NCI-H1417 treated with DMSO at 0.1 percent for 48 hours (cell line): ENCODE measurements around the gene NUMB.

Source experiments
- DNase-seq: peaks from one replicate; lab custom pipeline; 2025; lab: John Stamatoyannopoulos, UW

NUMB gene

DNA sequence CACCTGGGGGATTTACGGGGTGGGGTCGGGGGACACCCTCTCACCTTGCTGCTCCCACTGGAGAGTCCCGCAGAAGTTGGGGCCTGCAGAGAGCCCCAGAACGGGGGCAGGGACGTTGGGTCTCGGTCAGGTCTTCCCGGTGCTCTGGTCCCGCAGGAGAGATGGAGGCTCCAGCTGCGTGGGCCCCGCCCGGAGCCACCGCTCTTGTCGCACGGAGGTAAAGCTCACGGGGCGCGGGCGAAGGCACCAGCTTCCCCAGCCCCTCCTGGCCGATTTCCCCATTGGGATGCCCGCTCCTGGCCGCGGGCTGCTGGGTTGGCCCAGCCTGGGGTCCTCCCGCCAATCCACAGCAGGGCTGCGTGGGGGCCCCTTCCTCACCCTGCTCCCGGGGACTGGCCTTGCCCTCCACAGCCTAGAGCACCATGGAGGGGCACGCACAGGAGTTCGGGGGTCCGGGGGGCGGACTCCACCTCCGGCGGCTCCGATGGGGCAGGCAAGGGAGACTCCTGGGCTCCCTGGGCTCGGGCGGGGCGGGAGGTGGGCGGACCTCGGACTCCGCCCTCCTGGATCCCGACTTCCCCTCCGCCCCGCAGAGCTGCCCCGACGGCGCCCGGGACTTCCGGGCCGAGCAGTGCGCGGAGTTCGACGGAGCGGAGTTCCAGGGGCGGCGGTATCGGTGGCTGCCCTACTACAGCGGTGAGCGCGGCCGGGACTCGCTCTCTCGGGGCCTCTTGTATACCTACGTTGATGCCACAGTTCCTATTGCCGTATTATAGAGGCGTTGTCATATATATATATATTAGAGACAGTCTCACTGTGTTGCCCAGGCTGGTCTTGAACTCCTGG lies 212.6 kb downstream of the NUMB start:
- no peak for DNase-seq

DNA sequence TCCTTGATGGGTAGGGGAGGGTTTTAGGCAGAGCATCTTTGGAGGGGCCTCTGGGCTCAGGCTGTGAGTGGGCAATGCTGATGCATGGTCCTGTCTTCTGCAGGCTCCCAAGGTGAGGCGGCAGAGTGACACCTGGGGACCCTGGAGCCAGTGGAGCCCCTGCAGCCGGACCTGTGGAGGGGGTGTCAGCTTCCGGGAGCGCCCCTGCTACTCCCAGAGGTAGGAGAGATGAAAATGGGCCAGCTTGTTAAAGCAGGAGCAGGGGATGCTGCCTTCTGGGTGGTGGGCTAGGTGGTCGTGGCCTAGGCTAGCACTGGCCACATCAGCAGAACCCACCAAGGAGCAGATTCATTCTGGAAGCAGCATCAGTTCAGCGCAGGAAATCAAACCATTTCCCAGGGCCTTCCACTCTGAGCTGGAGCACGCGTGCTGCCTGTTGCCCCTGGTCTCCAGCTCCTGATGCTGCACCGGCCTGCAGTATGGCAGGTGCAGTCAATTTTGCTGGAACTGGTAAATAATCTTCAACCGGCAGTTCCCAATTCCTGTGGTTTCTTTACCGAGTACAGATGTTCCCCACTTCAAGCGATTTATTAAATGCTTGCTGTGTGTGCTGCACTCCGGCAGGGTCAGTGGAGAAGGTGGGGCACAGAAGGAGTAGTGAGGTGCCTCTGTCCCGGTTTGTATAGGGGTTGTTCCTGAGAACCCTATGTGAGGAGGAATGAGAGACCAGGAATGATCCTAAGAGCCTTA lies 213.6 kb downstream of the NUMB start:
- DNase-seq = no peak

DNA sequence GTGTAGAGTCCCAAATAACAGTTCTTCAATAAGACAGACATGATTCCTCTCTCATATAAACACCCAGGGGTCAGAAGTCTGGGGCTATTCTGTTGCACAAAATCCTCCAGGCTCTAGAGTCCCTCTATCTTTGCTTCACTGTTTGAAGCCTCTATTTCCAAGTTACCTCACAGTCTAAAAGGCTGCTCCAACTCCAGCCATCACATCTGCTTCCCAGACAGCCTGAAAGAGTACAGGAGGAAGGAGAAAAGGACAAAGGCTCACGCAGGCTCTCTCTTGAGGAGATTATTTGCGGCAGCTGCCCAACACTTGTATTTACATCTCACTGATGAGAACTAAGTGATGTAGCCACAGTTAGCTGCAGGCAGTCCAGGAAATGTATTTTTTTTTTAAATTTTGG lies 214.6 kb downstream of the NUMB start:
- no peak for DNase-seq

DNA sequence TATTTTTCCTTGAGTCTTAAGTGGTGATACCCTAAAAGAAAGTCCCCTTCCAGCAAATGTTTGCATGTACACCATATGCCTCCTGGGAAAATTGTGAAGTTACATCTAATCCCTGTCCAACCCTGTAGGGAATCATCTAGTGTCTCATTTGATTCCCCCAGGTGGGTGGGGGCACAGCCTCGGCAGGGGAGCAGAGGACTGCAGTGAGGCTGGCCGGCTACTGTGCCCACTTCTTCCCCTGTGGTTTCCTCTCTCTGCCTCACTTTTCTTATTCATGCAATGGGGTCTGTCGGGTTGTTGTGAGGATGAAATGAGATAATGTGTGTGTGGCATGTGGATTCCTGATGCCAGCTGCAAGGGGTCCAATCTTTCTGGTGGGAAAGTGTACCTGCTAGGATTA lies 215.0 kb downstream of the NUMB start:
- DNase-seq = no peak

DNA sequence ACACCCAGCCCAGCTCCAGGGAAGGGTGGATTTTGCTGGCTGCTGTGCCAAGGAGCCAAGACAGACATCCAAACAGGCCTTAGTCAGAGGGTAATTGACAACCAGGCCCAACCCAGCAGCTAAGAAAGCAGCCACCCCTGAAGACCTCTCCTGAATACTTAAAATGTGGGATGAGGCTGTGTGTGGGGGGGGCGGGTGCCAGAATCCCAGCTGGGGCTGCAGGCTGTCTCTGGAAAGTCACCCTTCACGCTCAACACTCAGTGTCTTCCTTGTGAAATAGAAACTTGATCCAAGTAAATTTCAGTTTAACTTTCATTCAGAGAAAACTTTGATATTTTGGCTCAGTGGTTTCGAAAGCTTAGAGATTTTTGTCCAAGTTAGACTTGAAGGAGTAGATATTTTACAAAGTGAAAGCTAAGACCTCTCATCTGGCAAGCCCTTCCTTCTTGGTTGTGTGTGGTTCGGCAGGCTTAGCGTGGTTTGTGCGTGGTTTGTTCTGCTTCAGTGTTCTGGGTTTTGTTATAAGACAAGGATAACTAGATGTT lies 215.9 kb downstream of the NUMB start:
- DNase-seq = no peak

DNA sequence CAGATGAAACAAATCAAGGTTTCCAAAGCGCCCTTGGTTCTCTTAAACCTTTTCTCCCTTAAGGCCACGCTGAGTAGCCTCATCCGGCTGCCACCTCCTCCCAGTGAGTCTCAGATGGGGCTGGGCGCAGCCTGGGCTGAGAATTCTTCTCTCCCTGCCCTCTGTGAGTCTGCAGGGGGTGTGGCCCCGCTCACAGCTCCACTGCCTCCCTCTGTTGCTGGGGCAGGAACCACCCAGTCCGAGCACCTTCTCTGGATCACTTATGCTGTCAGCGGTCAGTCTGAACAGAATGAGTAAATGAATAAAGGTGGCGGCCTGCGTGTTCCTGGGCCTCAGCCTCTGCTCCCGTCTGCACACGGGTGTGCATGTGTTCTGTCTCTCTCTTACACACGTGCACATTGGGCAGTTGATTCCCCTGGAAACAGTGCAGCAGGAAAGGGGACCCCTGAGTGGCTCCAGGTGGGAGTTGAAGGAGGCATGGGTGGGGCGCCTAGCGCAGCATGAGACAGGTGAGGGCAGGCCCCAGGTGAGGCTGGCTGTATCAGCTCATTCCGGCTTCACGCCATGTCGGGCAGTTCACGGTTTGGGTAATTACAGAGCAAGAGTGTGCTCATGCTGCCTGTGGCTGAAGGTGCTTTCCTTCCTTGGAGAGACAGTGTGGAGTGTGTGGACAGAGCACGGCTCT lies 216.7 kb downstream of the NUMB start:
- DNase-seq = no peak

DNA sequence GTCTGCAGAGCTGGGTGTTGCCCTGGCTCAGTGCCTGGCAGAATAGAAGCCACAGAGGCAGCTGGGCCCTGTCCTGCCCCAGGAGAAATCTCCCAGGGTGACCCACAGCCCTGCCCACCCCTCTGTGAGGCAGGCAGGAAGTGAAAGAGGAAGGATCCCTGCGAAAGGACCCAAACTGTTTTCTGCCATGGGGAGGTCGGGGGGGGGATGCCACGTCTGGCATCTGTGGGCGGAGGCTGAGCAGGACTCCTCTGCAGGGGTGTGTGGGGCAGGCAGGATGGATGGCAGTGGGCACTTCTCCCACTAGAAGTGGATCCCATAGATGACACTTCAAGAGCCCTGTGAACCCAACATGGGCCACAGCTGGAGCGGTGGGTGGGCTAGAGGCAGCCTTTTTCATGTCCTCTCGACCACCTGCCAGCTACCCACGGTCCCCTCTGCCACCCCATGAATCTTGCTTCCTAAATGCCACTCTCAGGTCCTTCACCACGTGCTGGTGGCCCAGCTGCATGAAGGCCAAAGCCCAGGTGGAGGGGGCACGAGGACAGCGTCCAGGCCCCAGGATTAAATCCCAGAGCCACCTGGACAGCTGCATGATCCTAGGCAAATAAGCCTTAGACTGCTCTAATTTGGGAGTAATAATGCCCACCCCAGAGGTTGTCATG lies 217.4 kb downstream of the NUMB start:
- no peak for DNase-seq

DNA sequence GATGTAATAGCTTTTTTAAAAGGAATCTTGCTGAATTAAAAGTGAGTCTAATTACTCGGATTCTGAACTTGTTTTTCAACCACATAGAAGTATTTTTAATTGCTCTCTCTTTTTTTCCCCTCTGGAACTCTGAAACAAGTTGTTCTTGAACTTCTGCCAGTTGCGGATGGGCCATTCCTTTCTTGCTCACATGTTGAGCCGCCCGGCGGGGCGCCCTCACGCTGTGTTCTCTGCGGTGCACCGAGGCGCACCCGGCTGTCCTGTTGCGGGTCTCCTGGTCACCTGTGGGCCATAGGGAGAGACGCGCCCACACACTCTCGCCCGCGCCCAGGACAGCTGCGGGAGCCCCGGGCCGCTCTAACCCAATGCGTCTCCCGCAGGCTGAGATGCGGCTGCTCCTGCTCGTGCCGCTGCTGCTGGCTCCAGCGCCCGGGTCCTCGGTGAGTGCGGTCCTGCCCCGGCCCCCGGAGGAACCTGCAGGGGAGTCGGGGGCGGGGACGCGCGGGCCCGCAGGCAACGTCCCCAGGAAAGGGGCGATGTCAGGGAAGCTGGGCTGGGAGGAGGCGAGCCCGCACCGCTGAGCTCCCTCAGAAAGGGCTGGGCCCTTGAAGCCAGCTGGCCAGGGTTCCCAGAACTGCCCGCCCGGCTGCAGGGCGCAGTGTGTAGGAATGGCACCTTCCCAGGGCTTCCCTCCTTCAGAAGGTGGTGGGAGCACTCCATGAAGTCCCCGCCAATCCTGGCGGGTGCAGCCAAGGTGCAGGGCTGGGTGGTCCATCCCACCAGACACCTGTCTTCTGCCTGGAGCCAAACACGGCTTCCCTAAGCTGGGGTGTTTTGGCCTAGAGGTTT lies 218.7 kb downstream of the NUMB start:
- no peak for DNase-seq

DNA sequence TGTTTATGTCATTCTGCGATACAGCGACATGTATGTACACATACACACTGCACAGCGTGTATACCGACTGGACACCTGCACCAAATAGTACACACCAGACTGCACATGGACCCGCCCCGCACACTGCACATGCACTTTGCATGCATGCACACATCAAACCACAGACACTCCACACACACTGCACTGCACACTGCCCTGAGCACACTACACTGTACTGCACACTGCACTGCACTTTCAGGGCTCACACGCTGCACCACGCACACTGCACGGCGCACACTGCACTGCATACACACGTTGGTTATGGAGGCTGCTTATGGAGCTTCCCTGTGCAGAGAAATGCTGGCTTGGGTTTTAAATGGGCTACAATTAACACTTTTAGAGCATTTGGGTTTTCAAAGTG lies 219.4 kb downstream of the NUMB start:
- no peak for DNase-seq

DNA sequence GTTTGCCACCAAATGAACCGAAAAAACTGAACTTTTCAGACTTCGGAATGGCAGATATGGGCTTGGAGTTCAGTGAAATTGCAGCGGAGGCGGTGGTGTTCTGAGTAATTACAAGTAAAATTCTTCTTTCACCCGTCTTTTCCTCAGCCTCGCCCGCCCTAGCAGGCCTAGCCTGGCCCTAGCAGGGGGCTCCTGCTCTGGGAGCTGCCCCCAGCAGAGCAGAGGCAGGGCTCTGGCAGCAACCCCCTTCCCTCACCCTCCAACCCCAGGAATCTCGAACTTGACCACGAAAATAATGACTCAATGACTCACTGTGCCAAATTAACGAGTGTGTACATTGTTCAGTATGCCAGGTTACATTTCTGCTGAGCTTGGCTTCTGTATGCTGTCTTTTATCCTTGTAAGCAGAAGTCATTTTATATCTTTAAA lies 219.9 kb downstream of the NUMB start:
- no peak for DNase-seq

DNA sequence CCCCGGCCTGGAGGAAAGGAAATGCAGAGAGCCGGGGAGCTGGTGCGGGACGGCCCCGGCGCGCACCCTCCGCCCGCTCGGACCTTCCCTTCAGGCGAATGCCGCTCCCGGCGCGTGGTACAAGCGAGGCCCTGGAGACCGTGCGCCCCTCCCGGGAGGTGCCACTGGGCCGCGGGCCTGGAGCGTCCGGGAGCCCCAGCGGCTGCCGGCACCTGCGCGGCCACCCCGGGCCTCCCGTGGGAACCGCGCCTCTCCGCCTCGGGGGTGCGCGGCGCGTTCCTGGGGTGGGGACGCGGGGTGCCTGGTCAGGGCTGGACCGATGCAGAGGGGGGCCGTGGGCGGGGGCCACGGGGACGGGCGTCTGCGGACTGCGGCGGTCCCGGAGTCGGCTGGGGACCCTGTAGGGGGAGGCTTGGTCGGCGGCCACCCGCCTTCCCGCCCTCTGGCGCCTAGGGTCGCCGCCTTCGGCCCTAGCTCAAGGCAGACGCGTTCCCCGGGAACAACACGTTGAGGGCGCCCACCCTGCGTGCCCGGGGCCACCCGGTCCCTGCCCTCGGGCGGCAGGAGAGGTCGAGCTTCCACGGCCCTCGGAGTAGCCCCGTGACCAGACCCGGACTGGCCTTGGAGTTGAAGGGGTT lies 220.4 kb downstream of the NUMB start:
- no peak for DNase-seq

DNA sequence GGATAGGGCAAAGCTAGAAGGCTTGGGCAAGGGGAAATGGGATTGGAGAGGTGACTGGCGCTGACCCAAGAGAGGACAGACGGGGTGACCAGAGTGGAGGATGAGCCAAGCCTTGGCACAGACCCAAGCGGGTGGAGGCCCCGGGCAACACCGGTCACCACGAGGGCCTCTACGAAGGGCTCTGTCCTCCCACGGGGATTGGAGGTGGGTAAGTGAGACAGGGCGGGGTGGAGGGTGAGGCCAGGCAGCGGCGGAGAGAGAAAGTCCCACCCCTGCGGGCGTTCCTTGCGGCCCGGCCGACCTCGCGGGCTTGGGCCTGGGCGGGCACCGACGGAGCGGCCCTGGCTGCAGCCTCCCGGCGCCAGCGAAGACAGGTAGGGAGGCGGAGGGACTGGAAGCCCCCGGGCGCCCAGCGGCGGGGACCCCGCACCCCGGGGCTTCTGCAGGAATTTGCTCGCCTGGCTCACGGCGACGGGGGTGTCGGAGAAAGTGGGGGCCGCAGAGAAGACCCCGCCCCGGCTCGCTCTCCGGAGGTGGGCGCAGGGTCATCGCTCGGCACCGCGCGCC lies 221.0 kb downstream of the NUMB start, which contains the start of gene PAPLN:
Gene PAPLN (plus strand): TSS at position 288 of the 567 bp plus-strand sequence. CDS start 2,273 bp downstream, outside the sequence.
- DNase-seq = no peak

DNA sequence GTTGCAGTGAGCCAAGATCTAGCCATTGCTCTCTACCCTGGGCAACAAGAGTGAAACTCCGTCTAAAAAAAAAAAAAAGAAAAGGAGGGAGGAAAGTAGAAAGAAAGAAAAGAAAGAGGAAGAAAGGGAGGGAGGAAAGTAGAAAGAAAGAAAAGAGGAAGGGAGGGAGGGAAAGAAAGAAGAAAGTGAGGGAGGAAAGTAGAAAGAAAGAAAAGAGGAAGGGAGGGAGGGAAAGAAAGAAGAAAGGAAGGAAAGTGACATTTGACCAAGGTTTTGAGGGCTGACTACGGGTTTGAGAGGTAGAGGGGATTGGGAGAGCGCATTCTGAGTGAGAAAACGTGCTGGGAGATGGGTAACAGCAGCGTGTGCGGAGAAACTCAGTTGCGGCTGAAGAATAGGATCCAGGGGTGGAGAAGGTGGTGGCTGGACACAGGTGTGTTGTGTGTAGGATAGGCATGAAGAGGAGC lies 221.6 kb downstream of the NUMB start:
- no peak for DNase-seq

DNA sequence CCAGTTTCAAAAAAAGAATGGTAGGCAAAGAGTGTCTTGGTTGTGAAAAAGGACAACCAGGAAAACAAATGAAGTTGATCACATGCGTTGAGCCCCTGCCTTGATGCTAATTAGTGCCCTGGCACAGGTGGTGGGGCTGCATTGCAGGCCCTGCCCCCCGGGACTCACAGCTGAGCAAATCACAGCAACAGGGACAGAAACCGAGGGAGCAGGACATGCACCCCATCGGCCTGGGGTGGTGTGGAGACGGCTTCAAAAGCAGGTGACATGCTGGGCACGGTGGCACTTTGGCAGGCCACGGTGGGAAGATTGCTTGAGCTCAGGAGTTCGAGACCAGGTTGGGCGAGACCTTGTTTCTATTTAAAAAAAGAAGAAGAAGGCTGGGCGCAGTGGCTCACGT lies 222.2 kb downstream of the NUMB start:
- DNase-seq = no peak

DNA sequence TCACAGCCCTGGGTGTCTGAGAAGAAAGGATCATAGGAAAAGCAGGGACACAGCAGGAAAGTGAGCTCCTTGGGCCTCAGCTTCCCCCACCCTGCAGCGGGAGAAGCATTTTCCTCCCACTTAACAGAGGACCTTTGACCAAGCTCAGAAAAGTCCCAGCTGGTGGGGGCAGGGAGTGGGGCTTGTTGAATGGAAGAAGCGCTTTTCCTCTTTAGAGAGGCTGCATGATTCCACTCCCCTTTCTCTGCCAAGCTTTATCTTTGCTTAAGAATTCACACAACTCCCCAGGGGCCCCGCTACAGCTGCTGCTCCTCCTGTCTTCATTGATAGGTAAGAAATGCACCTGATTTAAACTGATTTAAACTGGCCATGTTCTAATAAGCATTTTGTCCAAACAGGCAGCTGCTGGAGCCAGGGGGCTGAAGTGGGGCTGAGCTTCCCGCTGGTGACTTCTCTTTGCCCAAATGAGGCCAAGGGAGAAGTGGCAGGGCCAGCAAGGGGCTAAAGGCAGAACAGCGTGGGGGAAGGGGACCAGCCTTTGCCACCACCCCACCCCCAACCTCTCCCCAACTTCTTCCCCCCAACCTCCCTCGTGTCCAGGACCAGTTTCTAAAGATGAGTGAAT lies 222.7 kb downstream of the NUMB start:
- DNase-seq = no peak

DNA sequence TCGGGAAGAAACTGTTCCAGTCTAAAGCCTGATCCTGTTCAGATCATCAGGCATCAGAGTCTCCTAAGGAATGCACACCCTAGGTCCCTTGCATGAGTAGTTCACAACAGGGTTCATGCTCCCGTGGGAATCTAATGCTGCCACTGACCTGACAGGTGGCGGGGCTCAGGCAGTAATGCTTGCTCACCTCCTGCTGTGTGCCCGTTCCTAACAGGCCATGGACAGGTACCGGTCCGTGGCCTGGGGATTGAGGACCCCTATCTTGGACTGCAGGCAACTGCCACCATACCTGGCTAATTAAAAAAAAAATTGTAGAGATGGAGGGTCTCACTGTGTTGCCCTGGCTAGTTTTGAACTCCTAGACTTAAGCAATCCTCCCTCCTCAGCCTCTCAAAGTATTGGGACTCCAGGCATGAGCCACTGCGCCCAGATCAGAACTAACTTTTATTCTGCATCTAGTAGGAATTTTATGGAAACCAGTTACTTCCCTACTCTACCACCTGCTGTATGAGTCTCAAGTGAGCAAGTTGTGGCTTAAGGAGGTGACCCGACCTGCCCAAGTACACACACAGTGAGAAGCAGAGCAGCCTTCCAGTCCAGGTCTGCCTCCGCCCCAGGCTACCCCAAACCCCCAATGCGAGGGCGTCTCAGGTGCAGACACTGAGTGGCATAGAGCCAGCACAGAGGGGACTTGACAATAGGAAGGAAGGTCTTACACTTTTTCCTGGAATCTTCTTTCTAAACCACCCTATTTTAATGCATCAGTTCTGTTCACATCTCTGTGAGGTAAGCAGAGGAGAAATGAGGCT lies 223.6 kb downstream of the NUMB start:
- no peak for DNase-seq

DNA sequence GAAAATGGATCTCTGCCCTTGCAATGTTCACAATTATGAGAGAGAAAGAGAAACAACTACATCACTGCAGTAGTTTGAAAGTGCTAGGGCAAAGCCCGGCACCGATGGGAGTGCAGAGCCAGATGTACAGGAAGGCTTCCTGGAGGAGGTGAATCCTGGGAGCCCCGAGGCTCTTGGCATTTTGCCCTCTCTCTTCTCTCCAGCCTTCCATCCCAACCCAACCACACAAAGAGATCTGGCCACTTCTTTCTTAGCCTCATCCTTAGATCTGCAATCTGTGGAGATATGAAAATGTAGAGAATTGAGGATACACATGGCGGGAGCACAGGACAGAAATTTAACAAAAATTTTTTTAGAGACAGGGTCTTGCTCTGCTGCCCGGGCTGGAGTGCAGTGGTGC lies 224.3 kb downstream of the NUMB start:
- DNase-seq = no peak

DNA sequence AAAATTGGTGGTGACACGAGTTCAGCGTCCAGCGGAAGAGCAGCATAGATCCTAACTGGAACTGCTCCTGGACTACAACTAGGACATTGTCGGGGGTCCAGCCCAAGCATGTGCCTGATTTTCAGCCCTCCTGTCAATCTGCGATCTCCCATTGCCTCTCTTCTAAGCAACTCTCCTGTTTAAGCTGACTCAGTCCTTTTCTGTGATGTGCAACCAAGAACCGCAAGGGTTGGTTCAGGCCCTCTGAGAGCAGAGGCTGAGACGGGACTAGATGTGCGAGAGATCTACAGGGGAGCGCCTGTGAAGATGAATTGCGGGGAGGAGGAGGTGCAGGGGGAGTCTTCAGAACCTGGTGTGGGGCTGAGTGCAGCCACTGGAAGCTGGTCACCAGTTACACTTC lies 224.8 kb downstream of the NUMB start:
- no peak for DNase-seq

DNA sequence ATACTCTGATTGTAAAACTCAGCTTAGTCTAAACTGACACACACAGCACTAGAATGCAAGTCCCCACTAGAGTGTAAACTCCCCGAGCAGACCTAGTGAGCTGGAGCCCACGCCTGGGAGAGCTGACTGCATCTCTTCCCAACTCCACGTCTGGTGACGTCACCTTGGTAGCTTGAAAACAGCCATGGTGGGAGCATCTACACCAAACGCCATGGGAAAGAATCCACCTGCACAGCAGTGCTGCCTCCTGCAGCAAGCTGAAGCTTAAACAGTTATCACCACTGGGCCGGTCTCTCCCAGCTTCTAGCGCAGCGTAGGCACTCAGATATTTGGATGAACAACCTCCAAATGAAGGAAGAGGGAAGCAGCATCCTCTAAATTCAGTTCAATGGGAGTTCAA lies 225.4 kb downstream of the NUMB start:
- DNase-seq = no peak
